ENCODE results near the gene GATAD2A. TPM values are rescaled to one million over a fixed set of nuclear protein-coding genes. Genes with fewer than 3 reads are reported as not detected.

GATAD2A gene
- total RNA-seq, 1 experiment from 2014 or later: 189 TPM

- Mint-ChIP-seq H3K27ac (no peak overlapping the region), H3K9me3 (no peaks in the 10 kb centered on the region; a peak in 1 of 5 replicates), H3K27me3 (ENCODE audit: low read depth) (peaks cover 36% of the 10 kb centered on the region), H3K4me1 (peaks cover 9 to 15% of the 10 kb centered on the region in 2 experiments), H3K36me3 (ENCODE audit: insufficient read depth in 1 of 3, low read depth in 3 of 3) (peaks cover 0 to 6% (median under 1%) of the 10 kb centered on the region in 3 experiments; a peak in 3 of 7 replicates), H3K4me3 (peak overlapping the region; percentile 61 to 79)
- Histone ChIP-seq H2BK15ac (ENCODE audit: low read depth, low read length) (no peak overlapping the region), H3K23me2 (ENCODE audit: insufficient read length, low read depth, low read length, poor library complexity, severe bottlenecking) (peaks cover 14% of the 10 kb centered on the region), H3K27ac (ENCODE audit: insufficient read length, low read depth, low read length) (no peak overlapping the region), H4K5ac (ENCODE audit: insufficient read length, low read depth, low read length) (no peak overlapping the region), H4K91ac (ENCODE audit: insufficient read length, low read depth, low read length) (no peak overlapping the region), H2BK20ac (ENCODE audit: low read depth, low read length, poor library complexity, severe bottlenecking) (no peak overlapping the region), H3K23ac (ENCODE audit: insufficient read length, low read depth, low read length) (no peak overlapping the region), H4K8ac (replicated peaks; ENCODE audit: insufficient read length, low read depth, low read length) (no peak overlapping the region), H3K4ac (ENCODE audit: low read depth, low read length) (no peak overlapping the region), H3K79me2 (ENCODE audit: insufficient read depth, low read length) (no peaks in the 10 kb centered on the region), H3K9ac (ENCODE audit: extremely low read depth, insufficient read length, low read length) (no peak overlapping the region), H2AFZ (ENCODE audit: low read length) (no peak overlapping the region), H3K9me3 (ENCODE audit: control insufficient read depth, low read depth, low read length) (no peaks in the 10 kb centered on the region), H3K79me1 (ENCODE audit: insufficient read depth, low read depth, low read length, poor library complexity, severe bottlenecking) (no peaks in the 10 kb centered on the region), H4K20me1 (ENCODE audit: control insufficient read depth, insufficient read depth, insufficient read length) (no peaks in the 10 kb centered on the region), H3K18ac (ENCODE audit: insufficient read length, low read depth, low read length) (no peak overlapping the region), H3K14ac (ENCODE audit: insufficient read depth, low read length) (no peak overlapping the region), H3K4me1 (ENCODE audit: insufficient read depth, low read length) (no peaks in the 10 kb centered on the region), H3T11ph (ENCODE audit: low read length) (no peak overlapping the region), H3K4me2 (ENCODE audit: insufficient read depth, insufficient read length, low read length) (peak overlapping the region; percentile 59), H2BK12ac (ENCODE audit: insufficient read length, low read depth, low read length) (no peak overlapping the region), H2AK5ac (ENCODE audit: insufficient read length, low read length) (no peak overlapping the region), H3K56ac (ENCODE audit: insufficient read length, low read depth, low read length) (no peak overlapping the region), H3K27me3 (ENCODE audit: insufficient read depth, low read length) (peaks cover 2% of the 10 kb centered on the region; the same call in 1 of the 2 replicates), H2BK120ac (ENCODE audit: low read depth, low read length, poor library complexity, severe bottlenecking) (no peak overlapping the region), H2BK5ac (ENCODE audit: insufficient read length, low read length) (no peak overlapping the region)
- no CpG with 5 or more reads among the region's 59 CpGs for WGBS (ENCODE audit: extremely low coverage, insufficient read length, low lambda C conversion rate)
- TF ChIP-seq, protein P1, sequence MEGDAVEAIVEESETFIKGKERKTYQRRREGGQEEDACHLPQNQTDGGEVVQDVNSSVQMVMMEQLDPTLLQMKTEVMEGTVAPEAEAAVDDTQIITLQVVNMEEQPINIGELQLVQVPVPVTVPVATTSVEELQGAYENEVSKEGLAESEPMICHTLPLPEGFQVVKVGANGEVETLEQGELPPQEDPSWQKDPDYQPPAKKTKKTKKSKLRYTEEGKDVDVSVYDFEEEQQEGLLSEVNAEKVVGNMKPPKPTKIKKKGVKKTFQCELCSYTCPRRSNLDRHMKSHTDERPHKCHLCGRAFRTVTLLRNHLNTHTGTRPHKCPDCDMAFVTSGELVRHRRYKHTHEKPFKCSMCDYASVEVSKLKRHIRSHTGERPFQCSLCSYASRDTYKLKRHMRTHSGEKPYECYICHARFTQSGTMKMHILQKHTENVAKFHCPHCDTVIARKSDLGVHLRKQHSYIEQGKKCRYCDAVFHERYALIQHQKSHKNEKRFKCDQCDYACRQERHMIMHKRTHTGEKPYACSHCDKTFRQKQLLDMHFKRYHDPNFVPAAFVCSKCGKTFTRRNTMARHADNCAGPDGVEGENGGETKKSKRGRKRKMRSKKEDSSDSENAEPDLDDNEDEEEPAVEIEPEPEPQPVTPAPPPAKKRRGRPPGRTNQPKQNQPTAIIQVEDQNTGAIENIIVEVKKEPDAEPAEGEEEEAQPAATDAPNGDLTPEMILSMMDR (conservative IDR thresholded peaks at IDR 0.05): no peak
- DNase-seq: peak; percentile 58
Measured at GRCh38 chr19:19537075-19538048, 131.9 kb downstream of the GATAD2A start.
